Chondrocyte (in vitro differentiated cells): ENCODE data around the gene PFKFB1. TPM values are rescaled to one million over a fixed set of nuclear protein-coding genes. Genes with fewer than 3 reads are reported as not detected.

ENCODE experiments used
- DNase-seq: peaks from one replicate; pipeline ENCODE4 v3.0.0; 2021; ENCODE audit warnings: mixed read lengths, low spot score
- H3K27ac Mint-ChIP-seq: one replicate; pipeline ENCODE4 v1.8.0; 2021; ENCODE audit warnings: mild to moderate bottlenecking, moderate library complexity, mixed read lengths; ENCODE audit not compliant: unreplicated experiment
- H3K27me3 Mint-ChIP-seq: 2 replicates; pipeline ENCODE4 v1.8.0; 2021; ENCODE audit warnings: low read depth, mixed read lengths
- H3K36me3 Mint-ChIP-seq: 2 replicates; pipeline ENCODE4 v1.8.0; 2021; ENCODE audit warnings: low read depth, mixed read lengths
- H3K4me1 Mint-ChIP-seq: 2 replicates; pipeline ENCODE4 v1.8.0; 2021; ENCODE audit warnings: low read depth, mild to moderate bottlenecking, mixed read lengths
- H3K4me3 Mint-ChIP-seq: one replicate; pipeline ENCODE4 v1.8.0; 2021; ENCODE audit warnings: mild to moderate bottlenecking, moderate library complexity, mixed read lengths; ENCODE audit not compliant: unreplicated experiment
- H3K9me3 Mint-ChIP-seq: 2 replicates; pipeline ENCODE4 v1.8.0; 2021; ENCODE audit warnings: low read depth, mixed read lengths
- CTCF ChIP-seq: fragments of 200-600 bp; sonication (generic); IDR thresholded peaks from 2 replicates; pipeline ENCODE4 v1.5.0; 2021; ENCODE audit warnings: antibody characterized with exemption, mild to moderate bottlenecking, moderate library complexity
- total RNA-seq: library from RNA; stranded (reverse); gene quantifications from 3 replicates; pipeline ENCODE4 v1.2.1, GENCODE V29; 2021

The PFKFB1 gene
- total RNA-seq, 1 donor from 2014 or later = 0.25 TPM

- no peak overlapping the region for H3K27ac Mint-ChIP-seq
- DNase-seq = no peak
- no peaks in the 10 kb centered on the region for H3K4me1 Mint-ChIP-seq
- no peaks in the 10 kb centered on the region for H3K27me3 Mint-ChIP-seq
- H3K4me3 Mint-ChIP-seq = no peak overlapping the region
- H3K36me3 Mint-ChIP-seq = no peaks in the 10 kb centered on the region
- TF ChIP-seq CTCF = no peak
- H3K9me3 Mint-ChIP-seq = peaks cover 20% of the 10 kb centered on the region
Observed at GRCh38 chrX:54950730-54951375, 43.1 kb downstream of the PFKFB1 start.

- DNase-seq = no peak
- peaks cover 18% of the 10 kb centered on the region for H3K9me3 Mint-ChIP-seq
- H3K4me3 Mint-ChIP-seq = no peak overlapping the region
- H3K27ac Mint-ChIP-seq = no peak overlapping the region
- no peak for TF ChIP-seq CTCF
- no peaks in the 10 kb centered on the region for H3K4me1 Mint-ChIP-seq
- no peaks in the 10 kb centered on the region for H3K36me3 Mint-ChIP-seq
- H3K27me3 Mint-ChIP-seq = no peaks in the 10 kb centered on the region
Observed at GRCh38 chrX:54945224-54945623, 48.8 kb downstream of the PFKFB1 start.

GRCh38 chrX:54944816-54945215 lies 49.2 kb downstream of the PFKFB1 start:
- H3K27me3 Mint-ChIP-seq = no peaks in the 10 kb centered on the region
- H3K9me3 Mint-ChIP-seq = peaks cover 20% of the 10 kb centered on the region
- no peaks in the 10 kb centered on the region for H3K36me3 Mint-ChIP-seq
- H3K27ac Mint-ChIP-seq = no peak overlapping the region
- no peaks in the 10 kb centered on the region for H3K4me1 Mint-ChIP-seq
- no peak for DNase-seq
- no peak for TF ChIP-seq CTCF
- no peak overlapping the region for H3K4me3 Mint-ChIP-seq

GRCh38 chrX:54937416-54937815 lies 56.6 kb downstream of the PFKFB1 start:
- no peak for TF ChIP-seq CTCF
- H3K36me3 Mint-ChIP-seq = peaks cover 3% of the 10 kb centered on the region
- no peaks in the 10 kb centered on the region for H3K27me3 Mint-ChIP-seq
- no peak for DNase-seq
- no peak overlapping the region for H3K4me3 Mint-ChIP-seq
- no peak overlapping the region for H3K27ac Mint-ChIP-seq
- H3K4me1 Mint-ChIP-seq = no peaks in the 10 kb centered on the region
- peaks cover 12% of the 10 kb centered on the region for H3K9me3 Mint-ChIP-seq

GRCh38 chrX:54935306-54935705 lies 58.7 kb downstream of the PFKFB1 start:
- peaks cover 13% of the 10 kb centered on the region for H3K9me3 Mint-ChIP-seq
- H3K27ac Mint-ChIP-seq = no peak overlapping the region

More at GRCh38 chrX:54935306-54935705, 58.7 kb downstream of the PFKFB1 start:
- Mint-ChIP-seq H3K27me3 (no peaks in the 10 kb centered on the region), H3K36me3 (peaks cover 12% of the 10 kb centered on the region), H3K4me3 (no peak overlapping the region), H3K4me1 (no peaks in the 10 kb centered on the region)
- DNase-seq = no peak
- TF ChIP-seq CTCF = no peak
